ENCODE data around the gene CHST11. TPM values are rescaled to one million over a fixed set of nuclear protein-coding genes. Genes with fewer than 3 reads are reported as not detected.

The CHST11 gene
- total RNA-seq, 1 donor, result 8.2 TPM

- DNase-seq (ENCODE audit: low read depth), result no peak
- H3K4me3 ChIP-seq (ENCODE audit: low read depth, low read length), result no peak overlapping the region
- TF ChIP-seq CTCF (IDR thresholded peaks at IDR 0.05; ENCODE audit: insufficient read depth, low read depth, low read length), result no peak
Observed at GRCh38 chr12:104712477-104712876, 255.7 kb downstream of the CHST11 start.

GRCh38 chr12:104712968-104713367 is 256.2 kb downstream of the CHST11 start:
- DNase-seq (ENCODE audit: low read depth), result no peak
- TF ChIP-seq CTCF (IDR thresholded peaks at IDR 0.05; ENCODE audit: insufficient read depth, low read depth, low read length), result no peak
- no peak overlapping the region for H3K4me3 ChIP-seq (ENCODE audit: low read depth, low read length)

GRCh38 chr12:104713444-104713843 is 256.7 kb downstream of the CHST11 start:
- H3K4me3 ChIP-seq (ENCODE audit: low read depth, low read length), result no peak overlapping the region
- no peak for DNase-seq (ENCODE audit: low read depth)

GRCh38 chr12:104714369-104714768 is 257.6 kb downstream of the CHST11 start:
- no peak overlapping the region for H3K4me3 ChIP-seq (ENCODE audit: low read depth, low read length)
- TF ChIP-seq CTCF (IDR thresholded peaks at IDR 0.05; ENCODE audit: insufficient read depth, low read depth, low read length), result no peak
- no peak for DNase-seq (ENCODE audit: low read depth)

More at GRCh38 chr12:104713444-104713843, 256.7 kb downstream of the CHST11 start:
- no peak for TF ChIP-seq CTCF (IDR thresholded peaks at IDR 0.05; ENCODE audit: insufficient read depth, low read depth, low read length)

- H3K4me3 ChIP-seq (ENCODE audit: low read depth, low read length), result no peak overlapping the region
- DNase-seq (ENCODE audit: low read depth), result no peak
- TF ChIP-seq CTCF (IDR thresholded peaks at IDR 0.05; ENCODE audit: insufficient read depth, low read depth, low read length), result no peak
Observed at GRCh38 chr12:104716172-104716571, 259.4 kb downstream of the CHST11 start.

GRCh38 chr12:104718304-104718929 is 261.7 kb downstream of the CHST11 start:
- no peak for TF ChIP-seq CTCF (IDR thresholded peaks at IDR 0.05; ENCODE audit: insufficient read depth, low read depth, low read length)
- DNase-seq (ENCODE audit: low read depth), result no peak
- no peak overlapping the region for H3K4me3 ChIP-seq (ENCODE audit: low read depth, low read length)

Measured in fibroblast of villous mesenchyme (primary cell).